ENCODE measurements around the gene THG1L.
"Not testable (repeated sequence)": the region's sequence is repeated elsewhere in the genome, so short reads cannot be mapped to it uniquely, and the experiment has no call there.

The THG1L gene

DNA sequence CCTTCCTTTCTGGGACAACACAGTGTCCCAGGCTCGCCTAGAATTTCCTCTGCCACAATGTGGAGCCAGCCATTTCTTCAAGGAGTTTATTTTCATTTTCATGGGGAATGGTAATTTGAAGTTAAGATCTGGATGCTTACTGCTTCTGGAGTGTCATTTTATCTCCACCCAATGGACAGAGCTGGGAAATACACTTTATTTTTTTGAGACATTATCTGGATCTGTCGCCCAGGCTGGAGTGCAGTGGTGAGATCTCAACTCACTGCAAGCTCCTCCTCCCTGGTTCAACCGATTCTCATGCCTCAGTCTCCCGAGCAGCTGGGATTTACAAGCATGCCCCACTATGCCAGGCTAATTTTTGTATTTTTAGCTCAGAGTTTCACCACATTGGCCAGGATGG, 12.7 kb upstream of the THG1L start:
- no peak overlapping the region for H3K4me3 ChIP-seq (ENCODE audit: low read length)
- DNase-seq (ENCODE audit: low read depth) = peak; percentile 76
- TF ChIP-seq, protein P1, sequence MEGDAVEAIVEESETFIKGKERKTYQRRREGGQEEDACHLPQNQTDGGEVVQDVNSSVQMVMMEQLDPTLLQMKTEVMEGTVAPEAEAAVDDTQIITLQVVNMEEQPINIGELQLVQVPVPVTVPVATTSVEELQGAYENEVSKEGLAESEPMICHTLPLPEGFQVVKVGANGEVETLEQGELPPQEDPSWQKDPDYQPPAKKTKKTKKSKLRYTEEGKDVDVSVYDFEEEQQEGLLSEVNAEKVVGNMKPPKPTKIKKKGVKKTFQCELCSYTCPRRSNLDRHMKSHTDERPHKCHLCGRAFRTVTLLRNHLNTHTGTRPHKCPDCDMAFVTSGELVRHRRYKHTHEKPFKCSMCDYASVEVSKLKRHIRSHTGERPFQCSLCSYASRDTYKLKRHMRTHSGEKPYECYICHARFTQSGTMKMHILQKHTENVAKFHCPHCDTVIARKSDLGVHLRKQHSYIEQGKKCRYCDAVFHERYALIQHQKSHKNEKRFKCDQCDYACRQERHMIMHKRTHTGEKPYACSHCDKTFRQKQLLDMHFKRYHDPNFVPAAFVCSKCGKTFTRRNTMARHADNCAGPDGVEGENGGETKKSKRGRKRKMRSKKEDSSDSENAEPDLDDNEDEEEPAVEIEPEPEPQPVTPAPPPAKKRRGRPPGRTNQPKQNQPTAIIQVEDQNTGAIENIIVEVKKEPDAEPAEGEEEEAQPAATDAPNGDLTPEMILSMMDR (conservative IDR thresholded peaks at IDR 0.05; ENCODE audit: low read length) = peak; percentile 70

DNA sequence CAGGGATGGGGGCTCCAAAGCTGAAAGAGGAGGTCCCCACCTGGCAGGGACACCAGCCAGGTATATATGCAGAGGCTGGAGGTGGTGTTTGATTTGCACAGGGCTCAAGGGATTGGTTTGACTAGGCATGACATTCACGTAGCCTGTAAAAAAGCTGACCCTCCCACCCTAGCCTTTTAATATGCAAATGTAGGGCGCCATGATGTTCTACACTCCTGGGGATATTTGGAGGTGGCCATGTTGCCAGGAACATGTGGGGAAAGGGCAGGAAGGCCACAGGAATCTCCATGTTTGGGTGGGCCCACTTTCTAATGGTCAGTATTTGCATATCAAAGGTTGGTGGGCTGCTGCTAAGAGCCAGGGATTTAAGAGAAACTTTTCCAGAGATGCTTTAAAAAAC, 12.0 kb upstream of the THG1L start:
- no peak for DNase-seq (ENCODE audit: low read depth)
- TF ChIP-seq, protein P1 (conservative IDR thresholded peaks at IDR 0.05; ENCODE audit: low read length) = no peak
- H3K4me3 ChIP-seq (ENCODE audit: low read length) = no peak overlapping the region

DNA sequence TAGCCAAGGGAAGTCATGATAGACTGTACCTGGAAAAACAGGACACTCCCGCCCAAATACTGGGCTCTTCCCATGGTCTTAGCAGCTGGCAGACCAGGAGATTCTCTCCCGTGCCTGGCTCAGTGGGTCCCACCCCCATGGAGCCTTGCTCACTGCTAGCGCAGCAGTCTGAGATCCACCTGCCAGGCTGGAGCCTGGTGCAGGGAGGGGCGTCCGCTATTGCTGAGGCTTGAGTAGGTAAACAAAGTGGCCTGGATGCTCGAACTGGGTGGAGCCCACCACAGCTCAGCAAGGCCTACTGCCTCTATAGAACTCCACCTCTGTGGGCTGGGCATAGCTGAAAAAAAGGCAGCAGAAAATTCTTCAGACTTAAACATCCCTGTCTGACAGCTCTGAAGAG, 10.1 kb upstream of the THG1L start:
- DNase-seq (ENCODE audit: low read depth) = no peak
- no peak overlapping the region for H3K4me3 ChIP-seq (ENCODE audit: low read length)

DNA sequence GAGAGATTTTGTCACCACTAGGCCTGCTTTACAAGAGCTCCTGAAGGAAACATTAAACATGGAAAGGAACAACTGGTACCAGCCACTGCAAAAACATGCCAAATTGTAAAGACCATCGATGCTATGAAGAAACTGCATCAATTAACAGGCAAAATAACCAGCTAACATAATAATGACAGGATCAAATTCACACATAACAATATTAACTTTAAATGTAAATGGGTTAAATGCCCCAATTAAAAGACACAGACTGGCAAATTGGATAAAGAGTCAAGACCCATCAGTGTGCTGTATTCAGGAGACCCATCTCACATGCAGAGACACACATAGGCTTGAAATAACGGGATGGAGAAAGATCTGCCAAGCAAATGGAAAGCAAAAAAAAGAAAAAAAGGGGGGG, 8.3 kb upstream of the THG1L start:
- H3K4me3 ChIP-seq (ENCODE audit: low read length) = not testable (repeated sequence)

More for the DNA sequence above, 10.1 kb upstream of the THG1L start:
- TF ChIP-seq, protein P1 (conservative IDR thresholded peaks at IDR 0.05; ENCODE audit: low read length) = no peak

DNA sequence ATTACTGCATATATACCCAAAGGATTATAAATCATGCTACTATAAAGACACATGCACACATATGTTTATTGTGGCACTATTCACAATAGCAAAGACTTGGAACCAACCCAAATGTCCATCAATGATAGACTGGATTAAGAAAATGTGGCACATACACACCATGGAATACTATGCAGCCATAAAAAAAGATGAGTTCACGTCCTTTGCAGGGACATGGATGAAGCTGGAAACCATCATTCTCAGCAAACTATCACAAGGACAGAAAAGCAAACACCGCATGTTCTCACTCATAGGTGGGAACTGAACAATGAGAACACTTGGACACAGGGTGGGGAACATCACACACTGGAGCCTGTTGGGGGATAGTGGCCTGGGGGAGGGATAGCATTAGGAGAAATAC, 4.6 kb upstream of the THG1L start:
- not testable (repeated sequence) for H3K4me3 ChIP-seq (ENCODE audit: low read length); DNase-seq (ENCODE audit: low read depth)

More for the DNA sequence above, 8.3 kb upstream of the THG1L start:
- DNase-seq (ENCODE audit: low read depth) = not testable (repeated sequence)

DNA sequence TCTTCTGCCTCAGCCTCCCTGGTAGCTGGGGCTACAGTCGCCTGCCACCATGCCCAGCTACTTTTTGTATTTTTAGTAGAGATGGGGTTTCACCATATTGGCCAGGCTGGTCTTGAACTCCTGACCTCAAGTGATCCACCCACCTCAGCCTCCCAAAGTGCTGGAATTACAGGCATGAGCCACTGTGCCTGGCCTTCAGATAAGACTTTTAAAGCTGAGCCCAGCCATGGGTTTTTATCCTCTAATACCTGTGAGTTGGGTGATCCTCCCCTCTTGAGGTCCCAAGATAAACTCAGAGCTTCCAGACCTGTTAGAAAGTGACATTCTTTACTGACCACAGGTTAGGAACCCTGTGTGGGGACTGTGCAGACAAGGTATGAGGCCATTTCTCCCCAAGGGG, 3.4 kb upstream of the THG1L start:
- DNase-seq (ENCODE audit: low read depth); H3K4me3 ChIP-seq (ENCODE audit: low read length): not testable (repeated sequence)

DNA sequence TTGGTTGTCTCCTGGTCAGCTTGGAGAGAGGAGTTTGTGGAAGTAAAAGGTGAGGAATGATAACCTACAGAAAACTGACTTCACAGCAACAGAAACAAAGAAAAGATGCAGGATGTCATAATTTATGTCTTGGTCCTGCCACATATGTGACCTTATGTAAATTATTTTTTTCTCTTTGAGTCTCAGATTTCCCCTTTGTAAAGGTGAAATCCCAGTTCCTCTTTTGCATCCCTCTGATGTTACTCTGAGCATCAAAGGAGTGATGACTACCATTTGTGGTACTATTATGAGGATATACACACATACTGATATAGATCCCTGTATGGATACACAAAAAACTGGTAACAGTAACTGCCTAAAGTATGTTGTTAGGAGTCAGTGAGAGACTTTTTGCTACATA, 1.4 kb upstream of the THG1L start:
- no peak overlapping the region for H3K4me3 ChIP-seq (ENCODE audit: low read length)
- TF ChIP-seq, protein P1 (conservative IDR thresholded peaks at IDR 0.05; ENCODE audit: low read length) = no peak
- DNase-seq (ENCODE audit: low read depth) = no peak

DNA sequence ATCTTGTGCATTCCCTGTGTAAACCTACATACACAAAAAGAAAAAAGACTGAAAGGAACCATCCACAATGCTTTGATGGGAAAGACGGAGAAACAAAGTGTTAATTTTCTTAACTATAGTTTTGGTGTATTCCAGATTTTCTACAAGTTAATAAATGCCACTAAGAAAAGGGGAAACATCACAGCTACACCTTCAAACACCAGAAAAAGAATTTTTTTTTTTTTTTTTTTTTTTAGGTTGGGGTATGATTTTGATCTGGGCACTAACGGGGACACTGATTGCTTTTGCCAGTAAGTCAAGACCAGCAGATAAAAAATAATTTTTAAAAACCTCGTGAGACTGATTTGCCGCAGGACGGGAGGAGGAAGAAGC, 334 bp upstream of the THG1L start:
- H3K4me3 ChIP-seq (ENCODE audit: low read length) = peak overlapping the region; percentile 99
- TF ChIP-seq, protein P1 (conservative IDR thresholded peaks at IDR 0.05; ENCODE audit: low read length) = no peak

DNA sequence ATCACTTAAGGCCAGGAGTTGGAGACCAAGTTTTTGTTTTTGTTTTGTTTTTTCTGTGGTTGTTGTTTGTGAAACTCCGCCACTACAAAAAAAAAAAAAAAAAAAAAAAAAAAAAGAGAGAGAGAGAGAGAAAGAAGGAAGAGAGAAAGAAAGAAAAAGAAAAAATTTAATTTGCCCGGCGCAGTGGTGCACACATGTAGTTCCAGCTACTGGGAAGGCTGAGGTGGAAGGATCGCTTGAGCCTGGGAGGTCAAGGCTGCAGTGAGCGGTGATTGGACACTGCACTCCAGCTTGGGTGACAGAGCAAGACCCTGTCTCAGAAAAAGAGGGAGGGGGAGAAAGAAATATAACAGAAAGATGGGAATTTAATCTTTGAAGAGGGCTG, 902 bp downstream of the THG1L start:
- DNase-seq (ENCODE audit: low read depth) = no peak
- TF ChIP-seq, protein P1 (conservative IDR thresholded peaks at IDR 0.05; ENCODE audit: low read length) = no peak
- peak overlapping the region; percentile 99 for H3K4me3 ChIP-seq (ENCODE audit: low read length)

More for the DNA sequence above, 334 bp upstream of the THG1L start:
- DNase-seq (ENCODE audit: low read depth) = no peak
